B cell (primary cell): Measurements from ENCODE around the gene CTDSPL2.

Source experiments
- EZH2 ChIP-seq: IDR thresholded peaks from 2 replicates; pipeline ENCODE4 v1.6.1; 2012; ENCODE audit warnings: borderline replicate concordance, low read depth, mild to moderate bottlenecking, moderate library complexity, low read length; ENCODE audit not compliant: insufficient read depth, poor library complexity, severe bottlenecking
- TF ChIP-seq, protein P1 (sequence below): fragments of 200-600 bp; IDR thresholded peaks from one replicate; pipeline ENCODE4 v1.8.0; 2022; ENCODE audit warnings: antibody characterized with exemption, mild to moderate bottlenecking

DNA sequence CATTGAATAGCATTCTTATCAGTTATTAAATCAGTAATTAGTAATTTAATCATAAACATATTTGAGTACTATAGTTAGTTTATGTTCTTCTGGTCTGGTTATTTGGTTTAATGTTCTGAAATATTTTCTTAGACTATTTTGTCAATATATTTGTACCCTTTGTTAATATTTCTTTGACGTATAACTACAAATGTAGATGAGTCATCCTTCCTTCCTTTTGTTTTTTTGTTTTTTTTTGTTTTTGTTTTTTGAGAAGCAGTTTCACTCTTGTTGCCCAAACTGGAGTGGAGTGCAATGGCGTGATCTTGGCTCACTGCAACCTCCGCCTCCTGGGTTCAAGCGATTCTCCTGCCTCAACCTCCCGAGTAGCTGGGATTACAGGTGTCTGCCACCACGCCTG lies 92.1 kb downstream of the CTDSPL2 start:
- TF ChIP-seq, protein P1, sequence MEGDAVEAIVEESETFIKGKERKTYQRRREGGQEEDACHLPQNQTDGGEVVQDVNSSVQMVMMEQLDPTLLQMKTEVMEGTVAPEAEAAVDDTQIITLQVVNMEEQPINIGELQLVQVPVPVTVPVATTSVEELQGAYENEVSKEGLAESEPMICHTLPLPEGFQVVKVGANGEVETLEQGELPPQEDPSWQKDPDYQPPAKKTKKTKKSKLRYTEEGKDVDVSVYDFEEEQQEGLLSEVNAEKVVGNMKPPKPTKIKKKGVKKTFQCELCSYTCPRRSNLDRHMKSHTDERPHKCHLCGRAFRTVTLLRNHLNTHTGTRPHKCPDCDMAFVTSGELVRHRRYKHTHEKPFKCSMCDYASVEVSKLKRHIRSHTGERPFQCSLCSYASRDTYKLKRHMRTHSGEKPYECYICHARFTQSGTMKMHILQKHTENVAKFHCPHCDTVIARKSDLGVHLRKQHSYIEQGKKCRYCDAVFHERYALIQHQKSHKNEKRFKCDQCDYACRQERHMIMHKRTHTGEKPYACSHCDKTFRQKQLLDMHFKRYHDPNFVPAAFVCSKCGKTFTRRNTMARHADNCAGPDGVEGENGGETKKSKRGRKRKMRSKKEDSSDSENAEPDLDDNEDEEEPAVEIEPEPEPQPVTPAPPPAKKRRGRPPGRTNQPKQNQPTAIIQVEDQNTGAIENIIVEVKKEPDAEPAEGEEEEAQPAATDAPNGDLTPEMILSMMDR, result no peak
- TF ChIP-seq EZH2, result no peak
